GM23338 (cell line): ENCODE data around the gene CACNA1A. TPM values are rescaled to one million over a fixed set of nuclear protein-coding genes. Genes with fewer than 3 reads are reported as not detected.

Source experiments
- ATAC-seq: fragments of 200-7000 bp; cut with Tn5 transposase; 3 replicates; pipeline ENCODE4 v1.9.1; 2020
- DNase-seq: peaks from one replicate; pipeline ENCODE4 v3.0.0-alpha.2; 2015; ENCODE audit warnings: low spot score
- H2AFZ ChIP-seq: fragments of 200-600 bp; sonication (generic); 2 replicates; pipeline ENCODE4 v1.8.0; 2016; ENCODE audit warnings: antibody characterized with exemption, mild to moderate bottlenecking, moderate library complexity
- H3F3A ChIP-seq: fragments of 200-600 bp; sonication (generic); replicated peaks from 2 replicates; pipeline ENCODE4 v1.8.0; 2017; ENCODE audit warnings: antibody characterized with exemption, mixed run types, low read depth
- H3K27ac ChIP-seq: fragments of 200-600 bp; sonication (generic); 2 replicates; pipeline ENCODE4 v1.6.1; 2016; ENCODE audit warnings: low read depth
- H3K27me3 ChIP-seq: fragments of 200-600 bp; sonication (generic); 2 replicates; pipeline ENCODE4 v1.8.0; 2016; ENCODE audit warnings: mild to moderate bottlenecking, mixed run types, moderate library complexity; ENCODE audit not compliant: insufficient read depth
- H3K36me3 ChIP-seq: fragments of 200-600 bp; sonication (generic); 2 replicates; pipeline ENCODE4 v1.8.0; 2016; ENCODE audit warnings: mild to moderate bottlenecking; ENCODE audit not compliant: insufficient read depth
- H3K4me1 ChIP-seq: fragments of 200-600 bp; sonication (generic); 2 replicates; pipeline ENCODE4 v1.8.0; 2016; ENCODE audit warnings: mild to moderate bottlenecking, moderate library complexity; ENCODE audit not compliant: insufficient read depth
- H3K4me2 ChIP-seq: fragments of 200-600 bp; sonication (generic); 2 replicates; pipeline ENCODE4 v1.7.1; 2017; ENCODE audit warnings: mixed run types
- H3K4me3 ChIP-seq: fragments of 200-600 bp; sonication (generic); 2 replicates; pipeline ENCODE4 v1.6.1; 2016; ENCODE audit warnings: mixed run types
- H3K79me2 ChIP-seq: fragments of 200-600 bp; sonication (generic); replicated peaks from 2 replicates; pipeline ENCODE4 v1.8.0; 2017; ENCODE audit warnings: mild to moderate bottlenecking; ENCODE audit not compliant: insufficient read depth
- H3K9me2 ChIP-seq: fragments of 200-600 bp; sonication (generic); 2 replicates; pipeline ENCODE4 v1.8.0; 2017; ENCODE audit not compliant: insufficient read depth
- H4K20me1 ChIP-seq: fragments of 200-600 bp; sonication (generic); replicated peaks from 2 replicates; pipeline ENCODE4 v1.8.0; 2017; ENCODE audit warnings: mild to moderate bottlenecking; ENCODE audit not compliant: insufficient read depth
- H3K27ac Mint-ChIP-seq: 2 replicates; pipeline ENCODE4 v1.8.0; 2020; ENCODE audit warnings: inconsistent platforms, mild to moderate bottlenecking, moderate library complexity, mixed read lengths
- H3K27me3 Mint-ChIP-seq: 3 replicates; pipeline ENCODE4 v1.8.0; 2022; ENCODE audit warnings: low read depth, mild to moderate bottlenecking, moderate library complexity, mixed read lengths, inconsistent platforms; ENCODE audit not compliant: insufficient read depth, poor library complexity
- H3K36me3 Mint-ChIP-seq: 3 replicates; pipeline ENCODE4 v1.8.0; 2021; ENCODE audit warnings: low read depth, mild to moderate bottlenecking, inconsistent platforms, moderate library complexity, mixed read lengths
- H3K4me1 Mint-ChIP-seq: 3 replicates; pipeline ENCODE4 v1.8.0; 2020; ENCODE audit warnings: mild to moderate bottlenecking, inconsistent platforms, mixed read lengths
- H3K4me3 Mint-ChIP-seq: 3 replicates; pipeline ENCODE4 v1.8.0; 2021; ENCODE audit warnings: moderate library complexity, mild to moderate bottlenecking, inconsistent platforms, mixed read lengths
- H3K9me3 Mint-ChIP-seq: 3 replicates; pipeline ENCODE4 v1.8.0; 2020; ENCODE audit warnings: moderate library complexity, mild to moderate bottlenecking, inconsistent platforms, mixed read lengths
- CREB1 ChIP-seq: fragments of 250-450 bp; sonication (Bioruptor Pico); IDR thresholded peaks from 2 replicates; pipeline ENCODE4 v1.5.0; 2020; ENCODE audit warnings: low read depth, mild to moderate bottlenecking, moderate library complexity
- CTCF ChIP-seq, 2 experiments: fragments of 200-600 bp in 1 of 2; sonication (generic) in 1 of 2; conservative IDR thresholded peaks; 2 replicates each; pipeline versions ENCODE4 v1.5.1 to v1.6.1; 2016 to 2017; ENCODE audit warnings: antibody characterized with exemption in 2 of 2, low read depth in 2 of 2, mild to moderate bottlenecking in 2 of 2, moderate library complexity in 1 of 2
- ETS1 ChIP-seq: IDR thresholded peaks from 2 replicates; pipeline ENCODE4 v1.6.1; 2016; ENCODE audit warnings: antibody characterized with exemption
- EZH2 ChIP-seq: fragments of 200-600 bp; sonication (generic); IDR thresholded peaks from one replicate; pipeline ENCODE4 v1.8.0; 2017; ENCODE audit warnings: antibody characterized with exemption, mild to moderate bottlenecking, low read depth; ENCODE audit not compliant: unreplicated experiment
- EZH2phosphoT487 ChIP-seq: fragments of 200-600 bp; sonication (generic); IDR thresholded peaks from one replicate; pipeline ENCODE4 v1.8.1; 2018; ENCODE audit warnings: antibody characterized with exemption; ENCODE audit not compliant: unreplicated experiment
- JUNB ChIP-seq: IDR thresholded peaks from one replicate; pipeline ENCODE4 v1.6.1; 2016; ENCODE audit warnings: antibody characterized with exemption; ENCODE audit not compliant: unreplicated experiment
- NANOG ChIP-seq: IDR thresholded peaks from 2 replicates; pipeline ENCODE4 v1.6.1; 2016; ENCODE audit warnings: antibody characterized with exemption, borderline replicate concordance
- POLR2AphosphoS5 ChIP-seq: IDR thresholded peaks from 2 replicates; pipeline ENCODE4 v1.6.1; 2016; ENCODE audit warnings: antibody characterized with exemption, low read depth
- REST ChIP-seq: IDR thresholded peaks from one replicate; pipeline ENCODE4 v1.6.1; 2018; ENCODE audit warnings: antibody characterized with exemption; ENCODE audit not compliant: unreplicated experiment
- STAT1 ChIP-seq: IDR thresholded peaks from one replicate; pipeline ENCODE4 v1.6.1; 2016; ENCODE audit warnings: antibody characterized with exemption; ENCODE audit not compliant: unreplicated experiment
- ZNF114 ChIP-seq: fragments of 250-450 bp; sonication (Bioruptor Pico); IDR thresholded peaks from 2 replicates; pipeline ENCODE4 v1.5.0; 2020; ENCODE audit warnings: mild to moderate bottlenecking, moderate library complexity
- ZNF331 ChIP-seq: fragments of 250-450 bp; sonication (Bioruptor Pico); IDR thresholded peaks from 2 replicates; pipeline ENCODE4 v1.5.0; 2020; ENCODE audit warnings: low read depth, mild to moderate bottlenecking, moderate library complexity
- ZNF462 ChIP-seq: fragments of 250-450 bp; sonication (Bioruptor Pico); IDR thresholded peaks from 2 replicates; pipeline ENCODE4 v1.5.0; 2020; ENCODE audit warnings: mild to moderate bottlenecking, moderate library complexity
- polyA plus RNA-seq: library from polyadenylated mRNA; unstranded; fragments of >200 nt; fragmentation: Nextera tagmentation; extraction: Ambion mirVana; gene quantifications from 2 replicates; pipeline ENCODE4 v1.2.1, GENCODE V29; 2016
- total RNA-seq: library from RNA; depleted of rRNA; stranded (reverse); fragments of >200 nt; shearing (Covaris generic); gene quantifications from 2 replicates; pipeline ENCODE4 v1.2.3, GENCODE V29; 2014

Gene CACNA1A
- total and polyA plus RNA-seq, 2 experiments from 2014 or later: 7.4 to 20.3 TPM

DNA sequence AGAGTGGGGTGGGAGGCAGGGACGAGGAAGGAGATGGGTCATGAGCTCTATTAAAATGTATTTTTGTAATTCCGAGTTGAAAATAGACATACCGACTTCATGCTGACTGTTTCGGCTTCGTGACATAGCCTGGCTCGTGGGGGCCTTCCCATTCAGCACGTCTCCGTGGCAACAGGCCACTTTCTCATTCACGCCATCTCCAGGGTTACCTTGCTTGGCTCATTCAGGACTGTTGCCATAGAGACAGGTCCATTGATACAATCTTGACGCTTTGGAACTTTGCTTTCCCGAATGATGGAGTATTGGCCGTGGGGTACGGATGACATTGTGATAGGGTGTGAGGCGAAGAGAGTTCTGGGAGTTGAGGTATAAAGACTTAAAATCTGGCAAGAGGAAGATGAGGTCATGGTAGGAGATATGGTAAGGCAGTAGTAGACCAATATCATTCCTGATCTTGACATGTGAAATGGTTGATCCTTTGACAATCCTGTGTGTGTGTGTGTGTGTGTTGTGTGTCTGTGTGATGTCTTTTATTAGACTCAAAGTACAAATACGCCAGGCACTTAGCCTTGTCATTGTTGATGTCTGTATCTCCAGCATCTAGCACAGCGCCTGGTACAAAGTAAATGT, 97.3 kb downstream of the CACNA1A start:
- Histone ChIP-seq H3K4me1 (no peaks in the 10 kb centered on the region), H3K79me2 (no peaks in the 10 kb centered on the region), H3K4me2 (no peak overlapping the region), H4K20me1 (no peaks in the 10 kb centered on the region), H3K36me3 (no peaks in the 10 kb centered on the region), H2AFZ (no peak overlapping the region), H3F3A (no peaks in the 10 kb centered on the region), H3K27ac (no peak overlapping the region), H3K9me2 (no peaks in the 10 kb centered on the region), H3K4me3 (no peak overlapping the region), H3K27me3 (no peaks in the 10 kb centered on the region)
- H3K36me3 Mint-ChIP-seq: peaks cover 5% of the 10 kb centered on the region; the same call in 1 of the 3 replicates
- H3K9me3 Mint-ChIP-seq: no peaks in the 10 kb centered on the region
- ATAC-seq (no peak), DNase-seq (peak; percentile 46)
- H3K4me1 Mint-ChIP-seq: no peaks in the 10 kb centered on the region
- TF ChIP-seq EZH2phosphoT487 (no peak), STAT1 (no peak), POLR2AphosphoS5 (no peak), ZNF331 (CRISPR knock-in tag) (no peak), CTCF (conservative IDR thresholded peaks at IDR 0.05; ENCODE audit: low read depth in 2 of 2) (no peak), NANOG (no peak), CREB1 (CRISPR knock-in tag) (no peak), JUNB (no peak), EZH2 (no peak), ZNF462 (no peak), REST (no peak), ETS1 (no peak), ZNF114 (CRISPR knock-in tag) (no peak)
- H3K27me3 Mint-ChIP-seq: peaks cover 2% of the 10 kb centered on the region
- H3K27ac Mint-ChIP-seq: no peak overlapping the region
- H3K4me3 Mint-ChIP-seq: no peak overlapping the region
